ENCODE results near the gene PTPN18.

Gene PTPN18

GRCh38 chr2:130346041-130346740 is 9.7 kb upstream of the PTPN18 start:
- DNase-seq (ENCODE audit: low spot score), result no peak
- Mint-ChIP-seq H3K27me3 (ENCODE audit: low read depth) (no peaks in the 10 kb centered on the region), H3K4me3 (peak overlapping the region; percentile 4), H3K36me3 (ENCODE audit: low read depth) (peaks cover 55% of the 10 kb centered on the region), H3K27ac (no peak overlapping the region), H3K4me1 (ENCODE audit: low read depth) (peaks cover 9% of the 10 kb centered on the region), H3K9me3 (no peaks in the 10 kb centered on the region)

GRCh38 chr2:130346741-130347066 is 9.2 kb upstream of the PTPN18 start:
- Mint-ChIP-seq H3K27ac (no peak overlapping the region), H3K36me3 (ENCODE audit: low read depth) (peaks cover 52% of the 10 kb centered on the region), H3K9me3 (no peaks in the 10 kb centered on the region), H3K4me1 (ENCODE audit: low read depth) (peaks cover 5% of the 10 kb centered on the region), H3K4me3 (no peak overlapping the region), H3K27me3 (ENCODE audit: low read depth) (no peaks in the 10 kb centered on the region)
- DNase-seq (ENCODE audit: low spot score), result no peak

- H3K27ac Mint-ChIP-seq, result no peak overlapping the region
- no peaks in the 10 kb centered on the region for H3K27me3 Mint-ChIP-seq (ENCODE audit: low read depth)
- peaks cover 7% of the 10 kb centered on the region for H3K4me1 Mint-ChIP-seq (ENCODE audit: low read depth)
- H3K36me3 Mint-ChIP-seq (ENCODE audit: low read depth), result peaks cover 49% of the 10 kb centered on the region
- H3K4me3 Mint-ChIP-seq, result no peak overlapping the region
- DNase-seq (ENCODE audit: low spot score), result no peak
- no peaks in the 10 kb centered on the region for H3K9me3 Mint-ChIP-seq
Measured at GRCh38 chr2:130347220-130347925, 8.5 kb upstream of the PTPN18 start.

GRCh38 chr2:130349174-130349573 is 6.7 kb upstream of the PTPN18 start:
- H3K36me3 Mint-ChIP-seq (ENCODE audit: low read depth), result peaks cover 44% of the 10 kb centered on the region
- peaks cover 8% of the 10 kb centered on the region for H3K4me1 Mint-ChIP-seq (ENCODE audit: low read depth)
- no peak overlapping the region for H3K27ac Mint-ChIP-seq
- H3K4me3 Mint-ChIP-seq, result no peak overlapping the region
- no peak for DNase-seq (ENCODE audit: low spot score)
- H3K9me3 Mint-ChIP-seq, result no peaks in the 10 kb centered on the region
- no peaks in the 10 kb centered on the region for H3K27me3 Mint-ChIP-seq (ENCODE audit: low read depth)

- no peak overlapping the region for H3K27ac Mint-ChIP-seq
Measured at GRCh38 chr2:130351711-130352110, 4.1 kb upstream of the PTPN18 start.

GRCh38 chr2:130352237-130352636 is 3.6 kb upstream of the PTPN18 start:
- H3K9me3 Mint-ChIP-seq, result no peaks in the 10 kb centered on the region
- H3K4me3 Mint-ChIP-seq, result no peak overlapping the region
- peaks cover 17% of the 10 kb centered on the region for H3K4me1 Mint-ChIP-seq (ENCODE audit: low read depth)
- no peak for DNase-seq (ENCODE audit: low spot score)
- no peaks in the 10 kb centered on the region for H3K27me3 Mint-ChIP-seq (ENCODE audit: low read depth)
- H3K27ac Mint-ChIP-seq, result no peak overlapping the region
- H3K36me3 Mint-ChIP-seq (ENCODE audit: low read depth), result peaks cover 20% of the 10 kb centered on the region

More at GRCh38 chr2:130351711-130352110, 4.1 kb upstream of the PTPN18 start:
- Mint-ChIP-seq H3K9me3 (no peaks in the 10 kb centered on the region), H3K4me1 (ENCODE audit: low read depth) (peaks cover 17% of the 10 kb centered on the region), H3K27me3 (ENCODE audit: low read depth) (no peaks in the 10 kb centered on the region), H3K4me3 (no peak overlapping the region), H3K36me3 (ENCODE audit: low read depth) (peaks cover 25% of the 10 kb centered on the region)
- DNase-seq (ENCODE audit: low spot score), result no peak

- Mint-ChIP-seq H3K27me3 (ENCODE audit: low read depth) (no peaks in the 10 kb centered on the region), H3K27ac (no peak overlapping the region), H3K4me1 (ENCODE audit: low read depth) (peaks cover 17% of the 10 kb centered on the region), H3K9me3 (no peaks in the 10 kb centered on the region), H3K36me3 (ENCODE audit: low read depth) (peaks cover 7% of the 10 kb centered on the region), H3K4me3 (no peak overlapping the region)
- DNase-seq (ENCODE audit: low spot score), result no peak
Measured at GRCh38 chr2:130353291-130354138, 2.3 kb upstream of the PTPN18 start.

- no peak overlapping the region for H3K27ac Mint-ChIP-seq
- peaks cover 16% of the 10 kb centered on the region for H3K4me1 Mint-ChIP-seq (ENCODE audit: low read depth)
- H3K9me3 Mint-ChIP-seq, result no peaks in the 10 kb centered on the region
- DNase-seq (ENCODE audit: low spot score), result no peak
- H3K36me3 Mint-ChIP-seq (ENCODE audit: low read depth), result peaks cover 5% of the 10 kb centered on the region
- no peaks in the 10 kb centered on the region for H3K27me3 Mint-ChIP-seq (ENCODE audit: low read depth)
- peak overlapping the region; percentile 5 for H3K4me3 Mint-ChIP-seq
Measured at GRCh38 chr2:130354139-130354428, 1.8 kb upstream of the PTPN18 start.

GRCh38 chr2:130355172-130355577 is 681 bp upstream of the PTPN18 start:
- DNase-seq (ENCODE audit: low spot score), result no peak
- H3K9me3 Mint-ChIP-seq, result no peaks in the 10 kb centered on the region
- peaks cover 15% of the 10 kb centered on the region for H3K4me1 Mint-ChIP-seq (ENCODE audit: low read depth)
- peak overlapping the region; percentile 82 for H3K4me3 Mint-ChIP-seq
- no peaks in the 10 kb centered on the region for H3K36me3 Mint-ChIP-seq (ENCODE audit: low read depth)
- no peaks in the 10 kb centered on the region for H3K27me3 Mint-ChIP-seq (ENCODE audit: low read depth)
- H3K27ac Mint-ChIP-seq, result peak overlapping the region; percentile 20

GRCh38 chr2:130357864-130358263 is 2.0 kb downstream of the PTPN18 start:
- H3K36me3 Mint-ChIP-seq (ENCODE audit: low read depth), result no peaks in the 10 kb centered on the region
- H3K27ac Mint-ChIP-seq, result no peak overlapping the region
- H3K27me3 Mint-ChIP-seq (ENCODE audit: low read depth), result no peaks in the 10 kb centered on the region
- no peak overlapping the region for H3K4me3 Mint-ChIP-seq
- no peak for DNase-seq (ENCODE audit: low spot score)
- H3K9me3 Mint-ChIP-seq, result no peaks in the 10 kb centered on the region
- peaks cover 9% of the 10 kb centered on the region for H3K4me1 Mint-ChIP-seq (ENCODE audit: low read depth)

- Mint-ChIP-seq H3K4me1 (ENCODE audit: low read depth) (peaks cover 9% of the 10 kb centered on the region), H3K9me3 (no peaks in the 10 kb centered on the region), H3K36me3 (ENCODE audit: low read depth) (no peaks in the 10 kb centered on the region), H3K27ac (no peak overlapping the region), H3K4me3 (no peak overlapping the region), H3K27me3 (ENCODE audit: low read depth) (no peaks in the 10 kb centered on the region)
- no peak for DNase-seq (ENCODE audit: low spot score)
Measured at GRCh38 chr2:130358420-130359350, 2.8 kb downstream of the PTPN18 start.

- Mint-ChIP-seq H3K4me1 (ENCODE audit: low read depth) (peaks cover 8% of the 10 kb centered on the region), H3K9me3 (no peaks in the 10 kb centered on the region), H3K4me3 (no peak overlapping the region), H3K36me3 (ENCODE audit: low read depth) (no peaks in the 10 kb centered on the region), H3K27me3 (ENCODE audit: low read depth) (no peaks in the 10 kb centered on the region), H3K27ac (no peak overlapping the region)
- DNase-seq (ENCODE audit: low spot score), result no peak
Measured at GRCh38 chr2:130359466-130359865, 3.6 kb downstream of the PTPN18 start.

GRCh38 chr2:130363479-130363878 is 7.6 kb downstream of the PTPN18 start:
- H3K27me3 Mint-ChIP-seq (ENCODE audit: low read depth), result peaks cover 10% of the 10 kb centered on the region
- no peaks in the 10 kb centered on the region for H3K9me3 Mint-ChIP-seq
- H3K4me3 Mint-ChIP-seq, result no peak overlapping the region
- H3K36me3 Mint-ChIP-seq (ENCODE audit: low read depth), result peaks cover 2% of the 10 kb centered on the region
- peaks cover 1% of the 10 kb centered on the region for H3K4me1 Mint-ChIP-seq (ENCODE audit: low read depth)
- no peak for DNase-seq (ENCODE audit: low spot score)
- H3K27ac Mint-ChIP-seq, result no peak overlapping the region
